ENCODE results near the gene RARB.

- no peak for TF ChIP-seq CTCF (IDR thresholded peaks at IDR 0.05)
- no peak for TF ChIP-seq POLR2A (IDR thresholded peaks at IDR 0.05)
Measured at GRCh38 chr3:25386686-25387255, 41.3 kb upstream of the RARB start.
